H9 (cell line): Measurements from ENCODE around the gene ACR. TPM values are rescaled to one million over a fixed set of nuclear protein-coding genes. Genes with fewer than 3 reads are reported as not detected.

ENCODE experiments used
- DNase-seq: peaks from one replicate; pipeline ENCODE4 v3.0.0-alpha.2; 2017
- H2AFZ ChIP-seq: one replicate; pipeline ENCODE4 v1.6.1; 2013; ENCODE audit warnings: mild to moderate bottlenecking, low read length, control low read depth, moderate library complexity
- H2AK5ac ChIP-seq: 2 replicates; pipeline ENCODE4 v1.6.1; 2013; ENCODE audit warnings: low read length, control low read depth, mixed read lengths; ENCODE audit not compliant: insufficient read length
- H2BK120ac ChIP-seq: one replicate; pipeline ENCODE4 v1.6.1; 2013; ENCODE audit warnings: low read depth, mild to moderate bottlenecking, low read length, control low read depth, inconsistent platforms; ENCODE audit not compliant: poor library complexity, severe bottlenecking
- H2BK12ac ChIP-seq: 2 replicates; pipeline ENCODE4 v1.6.1; 2013; ENCODE audit warnings: low read length, control low read depth, mixed read lengths, low read depth; ENCODE audit not compliant: insufficient read length
- H2BK15ac ChIP-seq: 2 replicates; pipeline ENCODE4 v1.6.1; 2013; ENCODE audit warnings: low read depth, low read length, control low read depth
- H2BK20ac ChIP-seq: one replicate; pipeline ENCODE4 v1.6.1; 2013; ENCODE audit warnings: low read depth, mild to moderate bottlenecking, low read length, control low read depth, inconsistent platforms; ENCODE audit not compliant: poor library complexity, severe bottlenecking
- H2BK5ac ChIP-seq: 2 replicates; pipeline ENCODE4 v1.6.1; 2013; ENCODE audit warnings: low read length, control low read depth, mixed read lengths; ENCODE audit not compliant: insufficient read length
- H3K14ac ChIP-seq: 2 replicates; pipeline ENCODE4 v1.6.1; 2013; ENCODE audit warnings: low read length, control low read depth; ENCODE audit not compliant: insufficient read depth
- H3K18ac ChIP-seq: 2 replicates; pipeline ENCODE4 v1.6.1; 2013; ENCODE audit warnings: low read depth, mild to moderate bottlenecking, mixed read lengths, low read length, control low read depth; ENCODE audit not compliant: insufficient read length
- H3K23ac ChIP-seq: 2 replicates; pipeline ENCODE4 v1.6.1; 2013; ENCODE audit warnings: low read length, control low read depth, mixed read lengths, low read depth; ENCODE audit not compliant: insufficient read length
- H3K23me2 ChIP-seq: 2 replicates; pipeline ENCODE4 v1.6.1; 2013; ENCODE audit warnings: low read depth, mild to moderate bottlenecking, mixed read lengths, low read length, control low read depth; ENCODE audit not compliant: insufficient read length, poor library complexity, severe bottlenecking
- H3K27ac ChIP-seq: 2 replicates; pipeline ENCODE4 v1.5.1; 2013; ENCODE audit warnings: low read length, control low read depth, mixed read lengths, low read depth; ENCODE audit not compliant: insufficient read length
- H3K27me3 ChIP-seq: 2 replicates; pipeline ENCODE4 v1.6.1; 2013; ENCODE audit warnings: low read length, control low read depth, inconsistent platforms; ENCODE audit not compliant: insufficient read depth
- H3K4ac ChIP-seq: 2 replicates; pipeline ENCODE4 v1.6.1; 2013; ENCODE audit warnings: low read depth, mild to moderate bottlenecking, control low read depth, inconsistent platforms, low read length, moderate library complexity
- H3K4me1 ChIP-seq: 2 replicates; pipeline ENCODE4 v1.6.1; 2013; ENCODE audit warnings: low read length, control low read depth, inconsistent platforms; ENCODE audit not compliant: insufficient read depth
- H3K4me2 ChIP-seq: 2 replicates; pipeline ENCODE4 v1.6.1; 2013; ENCODE audit warnings: low read length, control low read depth, mixed read lengths; ENCODE audit not compliant: insufficient read length, insufficient read depth
- H3K56ac ChIP-seq: 2 replicates; pipeline ENCODE4 v1.6.1; 2013; ENCODE audit warnings: low read depth, mild to moderate bottlenecking, mixed read lengths, low read length, control low read depth; ENCODE audit not compliant: insufficient read length
- H3K79me1 ChIP-seq: 2 replicates; pipeline ENCODE4 v1.6.1; 2013; ENCODE audit warnings: low read depth, mild to moderate bottlenecking, moderate library complexity, low read length, control low read depth, inconsistent platforms; ENCODE audit not compliant: insufficient read depth, poor library complexity, severe bottlenecking
- H3K79me2 ChIP-seq: 2 replicates; pipeline ENCODE4 v1.6.1; 2013; ENCODE audit warnings: low read length, control low read depth, inconsistent platforms; ENCODE audit not compliant: insufficient read depth
- H3K9ac ChIP-seq: 2 replicates; pipeline ENCODE4 v1.6.1; 2013; ENCODE audit warnings: low read length, control low read depth, mixed read lengths; ENCODE audit not compliant: insufficient read length; ENCODE audit errors: extremely low read depth
- H3K9me3 ChIP-seq: one replicate; pipeline ENCODE4 v1.6.1; 2013; ENCODE audit warnings: low read depth, low read length, inconsistent platforms; ENCODE audit not compliant: control insufficient read depth
- H3T11ph ChIP-seq: one replicate; pipeline ENCODE4 v1.6.1; 2013; ENCODE audit warnings: mild to moderate bottlenecking, low read length, control low read depth, inconsistent platforms
- H4K20me1 ChIP-seq: one replicate; pipeline ENCODE4 v1.6.1; 2013; ENCODE audit not compliant: control insufficient read depth, insufficient read length, insufficient read depth
- H4K5ac ChIP-seq: 2 replicates; pipeline ENCODE4 v1.6.1; 2013; ENCODE audit warnings: low read depth, mild to moderate bottlenecking, mixed read lengths, low read length, control low read depth; ENCODE audit not compliant: insufficient read length
- H4K8ac ChIP-seq: replicated peaks from 2 replicates; pipeline ENCODE4 v1.6.1; 2013; ENCODE audit warnings: low read length, control low read depth, mixed read lengths, low read depth; ENCODE audit not compliant: insufficient read length
- H4K91ac ChIP-seq: 2 replicates; pipeline ENCODE4 v1.6.1; 2013; ENCODE audit warnings: low read depth, mild to moderate bottlenecking, moderate library complexity, mixed read lengths, low read length, control low read depth; ENCODE audit not compliant: insufficient read length
- H3K27ac Mint-ChIP-seq, 3 experiments: 2 replicates in 2 of 3; 3 replicates in 1 of 3; pipeline ENCODE4 v1.8.0; 2020 to 2021; ENCODE audit warnings: mixed read lengths in 3 of 3, mild to moderate bottlenecking in 1 of 3, moderate library complexity in 1 of 3
- H3K27me3 Mint-ChIP-seq: 2 replicates; pipeline ENCODE4 v1.8.0; 2021; ENCODE audit warnings: low read depth, mild to moderate bottlenecking, moderate library complexity, mixed read lengths
- H3K36me3 Mint-ChIP-seq, 3 experiments: 2 replicates in 2 of 3; 3 replicates in 1 of 3; pipeline ENCODE4 v1.8.0; 2020 to 2021; ENCODE audit warnings: low read depth in 3 of 3, mixed read lengths in 3 of 3; ENCODE audit not compliant: insufficient read depth in 1 of 3
- H3K4me1 Mint-ChIP-seq, 2 experiments: 2 replicates each; pipeline ENCODE4 v1.8.0; 2020; ENCODE audit warnings: mixed read lengths in 2 of 2
- H3K4me3 Mint-ChIP-seq, 2 experiments: 2 replicates in 1 of 2; 3 replicates in 1 of 2; pipeline ENCODE4 v1.8.0; 2020 to 2021; ENCODE audit warnings: mild to moderate bottlenecking in 2 of 2, mixed read lengths in 2 of 2, moderate library complexity in 1 of 2
- H3K9me3 Mint-ChIP-seq, 2 experiments: 2 replicates in 1 of 2; 3 replicates in 1 of 2; pipeline ENCODE4 v1.8.0; 2020; ENCODE audit warnings: mild to moderate bottlenecking in 2 of 2, mixed read lengths in 2 of 2, moderate library complexity in 1 of 2
- CTCF ChIP-seq: fragments of 200-600 bp; sonication (generic); conservative IDR thresholded peaks from 3 replicates; pipeline ENCODE4 v1.8.0; 2021; ENCODE audit warnings: antibody characterized with exemption, mild to moderate bottlenecking
- WGBS: extraction: QIAGEN DNeasy Blood & Tissue Kit; methylation state at CpG from one replicate; pipeline ENCODE4 v1.1.7; 2013; ENCODE audit warnings: missing lambda C conversion rate, low lambda C conversion rate, mixed read lengths; ENCODE audit not compliant: insufficient read length; ENCODE audit errors: extremely low coverage; 5-methylcytosine and 5-hydroxymethylcytosine counted together
- total RNA-seq: library from RNA; stranded (reverse); gene quantifications from 2 replicates; pipeline ENCODE4 v1.2.1, GENCODE V29; 2021

Gene ACR
- total RNA-seq, 1 experiment from 2014 or later = 0.35 TPM

DNA sequence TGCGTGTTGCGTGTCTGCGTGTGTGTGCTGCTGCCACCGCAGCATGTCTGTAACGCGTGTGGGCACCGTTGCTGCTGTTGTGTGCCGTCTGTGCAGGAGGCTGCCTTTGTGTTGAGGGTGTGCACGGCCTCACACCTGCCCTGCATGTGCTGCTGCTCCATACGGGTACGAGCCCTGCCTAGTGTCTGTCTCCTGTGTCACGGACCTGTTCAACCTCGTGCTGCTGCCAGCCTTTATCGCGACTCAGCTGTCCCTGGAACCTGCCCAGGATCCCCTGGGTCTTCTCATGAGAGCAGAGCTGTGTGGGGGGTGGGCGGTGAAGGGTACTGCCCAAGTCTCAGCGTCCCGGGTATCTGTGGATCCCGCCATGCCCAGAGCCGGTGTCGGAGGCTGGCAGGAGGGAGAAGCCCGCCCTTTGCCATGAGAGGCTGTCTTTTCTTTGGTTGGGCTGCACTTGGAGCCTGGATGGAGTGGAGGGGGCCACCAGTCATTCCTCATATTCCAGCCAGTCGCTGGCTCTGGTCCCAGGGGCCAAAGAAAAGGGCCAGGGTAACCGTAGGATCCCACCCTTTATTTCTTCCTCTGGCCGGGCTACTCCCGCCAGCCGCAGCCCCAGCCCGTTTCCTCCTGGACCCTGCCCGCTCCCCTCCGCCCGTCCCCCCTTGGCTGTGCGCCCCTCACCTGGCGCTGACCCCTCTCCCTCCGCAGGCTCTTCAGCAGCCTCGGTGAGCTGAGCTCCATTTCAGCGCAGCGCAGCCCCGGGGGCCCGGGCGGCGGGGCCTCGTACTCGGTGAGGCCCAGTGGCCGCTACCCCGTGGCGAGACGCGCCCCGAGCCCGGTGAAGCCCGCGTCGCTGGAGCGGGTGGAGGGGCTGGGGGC lies 7.8 kb upstream of the ACR start:
- H3K27me3 Mint-ChIP-seq = peaks cover 45% of the 10 kb centered on the region
- no peak overlapping the region for H4K91ac ChIP-seq
- H2BK120ac ChIP-seq = no peak overlapping the region
- no peak overlapping the region for H2BK5ac ChIP-seq
- H4K20me1 ChIP-seq = no peaks in the 10 kb centered on the region
- H2AK5ac ChIP-seq = no peak overlapping the region
- H3T11ph ChIP-seq = no peak overlapping the region
- no peaks in the 10 kb centered on the region for H3K9me3 ChIP-seq
- no peak overlapping the region for H3K4me3 Mint-ChIP-seq
- H4K8ac ChIP-seq = no peak overlapping the region
- H3K14ac ChIP-seq = no peak overlapping the region
- no peak overlapping the region for H3K9ac ChIP-seq
- H3K79me1 ChIP-seq = no peaks in the 10 kb centered on the region
- no peak overlapping the region for H3K23ac ChIP-seq
- H3K56ac ChIP-seq = no peak overlapping the region
- H3K27ac ChIP-seq = no peak overlapping the region
- DNase-seq = no peak
- no peak overlapping the region for H2AFZ ChIP-seq
- H2BK12ac ChIP-seq = no peak overlapping the region
- no peaks in the 10 kb centered on the region for H3K9me3 Mint-ChIP-seq
- peaks cover 0 to 3% (median 3%) of the 10 kb centered on the region in 3 experiments; a peak in 4 of 7 replicates for H3K36me3 Mint-ChIP-seq
- H3K27me3 ChIP-seq = peaks cover 3% of the 10 kb centered on the region
- no peak overlapping the region for H2BK20ac ChIP-seq
- no peaks in the 10 kb centered on the region for H3K23me2 ChIP-seq
- H3K4me2 ChIP-seq = no peak overlapping the region
- H2BK15ac ChIP-seq = no peak overlapping the region
- H3K4me1 Mint-ChIP-seq = peaks cover 0 to 10% of the 10 kb centered on the region in 2 experiments; a peak in 3 of 4 replicates
- no peak overlapping the region for H4K5ac ChIP-seq
- no peak for TF ChIP-seq CTCF
- H3K4ac ChIP-seq = no peak overlapping the region
- no peak overlapping the region; a peak in 1 of 7 replicates for H3K27ac Mint-ChIP-seq
- no CpG with 5 or more reads among the region's 54 CpGs for WGBS
- H3K18ac ChIP-seq = no peak overlapping the region
- H3K4me1 ChIP-seq = no peaks in the 10 kb centered on the region
- H3K79me2 ChIP-seq = no peaks in the 10 kb centered on the region
